Embryonic facial prominence (tissue), 1 donor: ENCODE results near the gene SULT1C3.

Source experiments
- DNase-seq: peaks from one replicate; pipeline ENCODE4 v3.0.0-alpha.2; 2016; ENCODE audit errors: extremely low spot score

Gene SULT1C3

DNA sequence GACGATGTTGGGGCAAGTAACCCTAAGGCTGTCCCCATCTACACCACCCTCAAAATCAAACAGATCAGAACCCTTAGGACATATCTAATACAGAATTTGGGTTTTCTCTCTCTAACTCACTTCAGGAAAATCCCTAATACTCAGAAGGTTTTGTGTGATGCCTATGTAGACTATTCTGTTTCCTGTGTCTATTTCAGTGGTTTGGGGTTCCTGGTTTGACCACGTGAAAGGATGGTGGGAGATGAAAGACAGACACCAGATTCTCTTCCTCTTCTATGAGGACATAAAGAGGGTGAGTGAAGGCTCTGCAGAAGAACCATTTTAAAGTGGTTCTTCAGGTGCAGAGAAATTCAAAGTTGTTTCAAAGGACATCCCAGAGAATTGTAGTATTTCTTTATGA lies 65.2 kb downstream of the SULT1C3 start:
- DNase-seq: no peak

- DNase-seq: no peak
Observed at GRCh38 chr2:108305901-108306300, 66.1 kb downstream of the SULT1C3 start.

- no peak for DNase-seq
Observed at GRCh38 chr2:108309903-108310302, 70.1 kb downstream of the SULT1C3 start.
